ACC112 (cell line): ENCODE data around the gene OR5J2.
"Not testable (repeated sequence)": the region's sequence is repeated elsewhere in the genome, so short reads cannot be mapped to it uniquely, and the experiment has no call there.

ENCODE experiments used
- H2AFZ ChIP-seq: fragments of 200-600 bp; sonication (generic); one replicate; pipeline ENCODE4 v1.6.0; 2017; ENCODE audit warnings: antibody characterized with exemption, low read length; ENCODE audit not compliant: unreplicated experiment
- H3K27ac ChIP-seq: fragments of 200-600 bp; sonication (generic); 2 replicates; pipeline ENCODE4 v1.5.1; 2014; ENCODE audit warnings: low read depth, mild to moderate bottlenecking, antibody characterized with exemption, low read length, moderate library complexity
- H3K27me3 ChIP-seq: fragments of 200-600 bp; sonication (generic); 2 replicates; pipeline ENCODE4 v1.6.1; 2014; ENCODE audit warnings: mild to moderate bottlenecking, antibody characterized with exemption, low read length, moderate library complexity, mixed read lengths; ENCODE audit not compliant: insufficient read depth
- H3K36me3 ChIP-seq: fragments of 200-600 bp; sonication (generic); 2 replicates; pipeline ENCODE4 v1.6.1; 2016; ENCODE audit warnings: mild to moderate bottlenecking, antibody characterized with exemption, low read length, moderate library complexity, mixed read lengths; ENCODE audit not compliant: insufficient read depth
- H3K4me1 ChIP-seq: fragments of 200-600 bp; sonication (generic); one replicate; pipeline ENCODE4 v1.6.1; 2016; ENCODE audit warnings: low read length, mixed read lengths; ENCODE audit not compliant: insufficient read depth, unreplicated experiment, control insufficient read depth
- H3K4me3 ChIP-seq: fragments of 200-600 bp; sonication (generic); 2 replicates; pipeline ENCODE4 v1.5.1; 2014; ENCODE audit warnings: mild to moderate bottlenecking, low read depth, low read length
- H3K79me2 ChIP-seq: fragments of 200-600 bp; sonication (generic); one replicate; pipeline ENCODE4 v1.6.0; 2016; ENCODE audit warnings: low read length; ENCODE audit not compliant: control insufficient read depth, unreplicated experiment, insufficient read depth

Gene OR5J2

GRCh38 chr11:56176318-56176717 is at the start of gene OR5J2:
OR5J2 (plus strand) TSS chr11:56176618; CDS start chr11:56176618, 0 bp downstream.
- Histone ChIP-seq H3K79me2 (no peaks in the 10 kb centered on the region), H3K27me3 (no peaks in the 10 kb centered on the region), H3K27ac (no peak within 1 kb of the TSS), H3K4me1 (no peaks in the 10 kb centered on the region), H3K4me3 (no peak within 1 kb of the TSS), H2AFZ (no peak within 1 kb of the TSS), H3K36me3 (no peaks in the 10 kb centered on the region)

- Histone ChIP-seq H3K4me3 (no peak within 1 kb of the TSS), H3K4me1 (no peaks in the 10 kb centered on the region), H3K27me3 (no peaks in the 10 kb centered on the region), H2AFZ (no peak within 1 kb of the TSS), H3K36me3 (no peaks in the 10 kb centered on the region), H3K27ac (no peak within 1 kb of the TSS), H3K79me2 (no peaks in the 10 kb centered on the region)
Observed at GRCh38 chr11:56140151-56140661, 36.2 kb upstream of the OR5J2 start, which contains the start of gene OR8J3. OR8J3 (minus strand) TSS chr11:56140201; CDS start chr11:56137718, 2,483 bp downstream.

GRCh38 chr11:56143681-56144080 is 32.7 kb upstream of the OR5J2 start:
- H3K4me1 ChIP-seq, H3K4me3 ChIP-seq, H3K27me3 ChIP-seq, H3K27ac ChIP-seq, H3K36me3 ChIP-seq, H3K79me2 ChIP-seq, H2AFZ ChIP-seq: not testable (repeated sequence)

GRCh38 chr11:56151376-56151775 is 25.0 kb upstream of the OR5J2 start:
- Histone ChIP-seq H3K4me3 (no peak overlapping the region), H3K27ac (no peak overlapping the region), H2AFZ (no peak overlapping the region), H3K27me3 (no peaks in the 10 kb centered on the region), H3K36me3 (no peaks in the 10 kb centered on the region), H3K79me2 (no peaks in the 10 kb centered on the region), H3K4me1 (no peaks in the 10 kb centered on the region)

GRCh38 chr11:56152333-56152732 is 24.1 kb upstream of the OR5J2 start:
- no peaks in the 10 kb centered on the region for H3K4me1 ChIP-seq
- H3K79me2 ChIP-seq, result no peaks in the 10 kb centered on the region
- no peaks in the 10 kb centered on the region for H3K27me3 ChIP-seq
- H3K36me3 ChIP-seq, result no peaks in the 10 kb centered on the region
- H3K4me3 ChIP-seq, result no peak overlapping the region
- no peak overlapping the region for H3K27ac ChIP-seq
- H2AFZ ChIP-seq, result no peak overlapping the region

- no peak within 1 kb of the TSS for H3K4me3 ChIP-seq
Observed at GRCh38 chr11:56160217-56160616, 16.2 kb upstream of the OR5J2 start, which contains the start of gene OR8K5. OR8K5 (minus strand) TSS chr11:56160317; CDS start chr11:56160317, 0 bp downstream.

GRCh38 chr11:56163804-56164203 is 12.6 kb upstream of the OR5J2 start:
- H2AFZ ChIP-seq, result no peak overlapping the region
- no peaks in the 10 kb centered on the region for H3K36me3 ChIP-seq
- no peaks in the 10 kb centered on the region for H3K4me1 ChIP-seq
- H3K27ac ChIP-seq, result no peak overlapping the region
- no peak overlapping the region for H3K4me3 ChIP-seq
- H3K27me3 ChIP-seq, result no peaks in the 10 kb centered on the region
- no peaks in the 10 kb centered on the region for H3K79me2 ChIP-seq

More at GRCh38 chr11:56160217-56160616, 16.2 kb upstream of the OR5J2 start, which contains the start of gene OR8K5:
- no peak within 1 kb of the TSS for H2AFZ ChIP-seq
- no peak within 1 kb of the TSS for H3K27ac ChIP-seq
- H3K27me3 ChIP-seq, result no peaks in the 10 kb centered on the region
- H3K4me1 ChIP-seq, result no peaks in the 10 kb centered on the region
- H3K79me2 ChIP-seq, result no peaks in the 10 kb centered on the region
- H3K36me3 ChIP-seq, result no peaks in the 10 kb centered on the region

- H3K36me3 ChIP-seq, result no peaks in the 10 kb centered on the region
- no peak overlapping the region for H3K27ac ChIP-seq
- no peaks in the 10 kb centered on the region for H3K79me2 ChIP-seq
- no peak overlapping the region for H2AFZ ChIP-seq
- H3K4me1 ChIP-seq, result no peaks in the 10 kb centered on the region
- no peaks in the 10 kb centered on the region for H3K27me3 ChIP-seq
- H3K4me3 ChIP-seq, result no peak overlapping the region
Observed at GRCh38 chr11:56172256-56172830, 4.1 kb upstream of the OR5J2 start.

GRCh38 chr11:56183459-56183858 is 7.0 kb downstream of the OR5J2 start:
- no peaks in the 10 kb centered on the region for H3K4me1 ChIP-seq
- H3K79me2 ChIP-seq, result no peaks in the 10 kb centered on the region
- no peak overlapping the region for H3K4me3 ChIP-seq
- no peaks in the 10 kb centered on the region for H3K27me3 ChIP-seq
- no peak overlapping the region for H3K27ac ChIP-seq
- H3K36me3 ChIP-seq, result no peaks in the 10 kb centered on the region
- no peak overlapping the region for H2AFZ ChIP-seq

- no peak overlapping the region for H3K4me3 ChIP-seq
- no peaks in the 10 kb centered on the region for H3K27me3 ChIP-seq
- H3K27ac ChIP-seq, result no peak overlapping the region
- H3K79me2 ChIP-seq, result no peaks in the 10 kb centered on the region
- no peak overlapping the region for H2AFZ ChIP-seq
- H3K4me1 ChIP-seq, result no peaks in the 10 kb centered on the region
- no peaks in the 10 kb centered on the region for H3K36me3 ChIP-seq
Observed at GRCh38 chr11:56188602-56189001, 12.2 kb downstream of the OR5J2 start.

GRCh38 chr11:56196705-56197104 is 20.3 kb downstream of the OR5J2 start:
- Histone ChIP-seq H3K4me1 (no peaks in the 10 kb centered on the region), H3K27ac (no peak overlapping the region), H2AFZ (no peak overlapping the region), H3K79me2 (no peaks in the 10 kb centered on the region), H3K4me3 (no peak overlapping the region), H3K27me3 (no peaks in the 10 kb centered on the region), H3K36me3 (no peaks in the 10 kb centered on the region)
